OCI-LY7 (cell line): ENCODE data around the gene LRRC9. TPM values are rescaled to one million over a fixed set of nuclear protein-coding genes. Genes with fewer than 3 reads are reported as not detected.

Experiments used
- BruUV-seq: library from RNA; stranded (reverse); fragments of 400-500 nt; replicated peaks from 2 replicates; lab custom pipeline; 2021; lab: Mats Ljungman, UMichigan
- CTCF ChIA-PET: fragments of 300-600 bp; sonication (Branson Sonifier 250); formaldehyde crosslinking; loops from one replicate; lab custom pipeline; 2022; ENCODE audit warnings: antibody characterized with exemption; ENCODE audit not compliant: unreplicated experiment; lab: Charles Lee
- POLR2A ChIA-PET: fragments of 300-600 bp; sonication (Branson Sonifier 250); formaldehyde crosslinking; loops from one replicate; lab custom pipeline; 2022; ENCODE audit warnings: antibody characterized with exemption; lab: Charles Lee
- DNase-seq: peaks from one replicate; pipeline ENCODE4 v3.0.0-alpha.2; 2015; ENCODE audit warnings: low spot score
- H2AFZ ChIP-seq: fragments of 200-600 bp; sonication (generic), shearing (Covaris generic); 2 replicates; pipeline ENCODE4 v1.6.1; 2014; ENCODE audit warnings: mild to moderate bottlenecking, antibody characterized with exemption, low read length, moderate library complexity
- H3K27ac ChIP-seq: fragments of 200-600 bp; sonication (generic); 2 replicates; pipeline ENCODE4 v1.5.1; 2014; ENCODE audit warnings: mixed run types, low read depth, mild to moderate bottlenecking, moderate library complexity, low read length, inconsistent platforms; ENCODE audit not compliant: poor library complexity, severe bottlenecking
- H3K36me3 ChIP-seq: fragments of 200-600 bp; sonication (generic); 2 replicates; pipeline ENCODE4 v1.6.1; 2014; ENCODE audit warnings: mild to moderate bottlenecking, antibody characterized with exemption, low read length, moderate library complexity, mixed read lengths; ENCODE audit not compliant: insufficient read depth
- H3K4me1 ChIP-seq: fragments of 200-600 bp; sonication (generic); 2 replicates; pipeline ENCODE4 v1.5.1; 2014; ENCODE audit warnings: mild to moderate bottlenecking, low read length; ENCODE audit not compliant: insufficient read depth, poor library complexity, severe bottlenecking
- H3K4me2 ChIP-seq: fragments of 200-600 bp; sonication (generic); 2 replicates; pipeline ENCODE4 v1.6.1; 2014; ENCODE audit warnings: mild to moderate bottlenecking, low read length
- H3K4me3 ChIP-seq: fragments of 200-600 bp; sonication (generic); 2 replicates; pipeline ENCODE4 v1.5.1; 2014; ENCODE audit warnings: mild to moderate bottlenecking, low read depth, low read length; ENCODE audit not compliant: poor library complexity, severe bottlenecking
- H3K79me2 ChIP-seq: fragments of 200-600 bp; sonication (generic); 2 replicates; pipeline ENCODE4 v1.6.1; 2016; ENCODE audit warnings: low read depth, mild to moderate bottlenecking, low read length, moderate library complexity, mixed read lengths; ENCODE audit not compliant: insufficient read depth
- H3K9me2 ChIP-seq: fragments of 200-600 bp; sonication (generic); 2 replicates; pipeline ENCODE4 v1.6.1; 2016; ENCODE audit warnings: mild to moderate bottlenecking, low read length, mixed read lengths; ENCODE audit not compliant: insufficient read depth
- H3K9me3 ChIP-seq: fragments of 200-600 bp; sonication (generic); 2 replicates; pipeline ENCODE4 v1.6.1; 2014; ENCODE audit warnings: mild to moderate bottlenecking, mixed run types, low read length, mixed read lengths
- H4K20me1 ChIP-seq: fragments of 200-600 bp; sonication (generic); 2 replicates; pipeline ENCODE4 v1.6.1; 2014; ENCODE audit warnings: mild to moderate bottlenecking, antibody characterized with exemption, low read length, moderate library complexity, mixed read lengths; ENCODE audit not compliant: insufficient read depth
- EZH2phosphoT487 ChIP-seq: fragments of 200-600 bp; sonication (generic); IDR thresholded peaks from 2 replicates; pipeline ENCODE4 v1.6.1; 2018; ENCODE audit warnings: low read depth, borderline replicate concordance, mild to moderate bottlenecking, mixed run types, antibody characterized with exemption, low read length, moderate library complexity, mixed read lengths
- intact Hi-C: fragments of 100-400 bp; cut with micrococcal nuclease; formaldehyde crosslinking; loops from one replicate; pipeline ENCODE4 v1.10.0; 2022; ENCODE audit not compliant: unreplicated experiment
- total RNA-seq, 2 experiments: library from RNA; depleted of rRNA in 1 of 2; stranded (reverse); fragments of >200 nt in 1 of 2; shearing (Covaris generic) in 1 of 2; gene quantifications; 2 replicates each; pipeline ENCODE4 v1.2.3, GENCODE V29; 2014 to 2022
- TF ChIP-seq, protein P1 (sequence below): fragments of 200-600 bp; sonication (generic); conservative IDR thresholded peaks from 2 replicates; pipeline ENCODE4 v1.5.1; 2014; ENCODE audit warnings: mild to moderate bottlenecking, antibody characterized with exemption, low read length, moderate library complexity, mixed read lengths

LRRC9 gene
- total RNA-seq, 2 experiments from 2014 or later = 0.65 TPM; not detected in 1

DNA sequence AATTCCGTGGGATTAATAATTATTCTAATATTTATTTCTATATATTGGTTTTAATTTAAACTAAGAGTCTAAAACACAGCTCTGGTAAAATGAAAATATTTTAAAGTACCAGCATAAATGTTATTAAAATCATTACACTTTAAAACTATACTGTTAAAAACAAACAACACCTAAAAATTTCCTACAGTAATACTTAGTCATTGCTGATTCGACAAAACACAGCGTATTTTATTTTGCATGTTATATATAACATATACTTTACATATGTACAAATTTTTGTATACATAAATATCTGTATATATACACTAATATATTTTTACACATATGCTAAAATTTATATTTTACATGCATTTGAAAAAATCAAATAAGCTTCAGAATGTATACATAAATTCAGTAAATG lies 165.7 kb downstream of the LRRC9 start:
- intact Hi-C loops = no loop called here
- POLR2A ChIA-PET = no interaction called here
- CTCF ChIA-PET = no interaction called here

DNA sequence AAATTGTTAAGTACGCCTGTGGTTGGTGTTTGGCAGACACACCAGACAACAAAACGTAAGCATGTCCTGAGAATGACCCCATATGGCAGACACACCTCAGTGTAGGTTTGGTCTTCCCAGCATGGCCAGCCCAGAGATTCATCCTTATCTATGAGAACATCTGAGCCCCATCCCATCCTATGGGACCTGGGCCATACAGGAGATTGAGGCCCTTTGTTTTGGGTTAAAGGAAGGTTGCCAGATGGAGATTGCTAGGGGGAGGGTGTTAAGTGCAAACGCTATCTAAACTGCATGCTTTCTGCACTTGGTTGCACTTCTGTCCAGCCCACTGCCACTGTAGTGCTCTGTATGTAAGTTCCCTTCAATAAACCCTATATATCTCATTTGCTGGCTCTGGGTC lies 167.7 kb downstream of the LRRC9 start:
- ChIA-PET POLR2A (interaction anchor here (0.8 kb wide), 1 partner anchor 96 kb away, joined by 4 read pairs; no protein-coding TSS in a partner anchor), CTCF (no interaction called here)
- no TSS peak for BruUV-seq
- H3K36me3 ChIP-seq = no peaks in the 10 kb centered on the region
- H3K9me2 ChIP-seq = no peaks in the 10 kb centered on the region
- H3K27ac ChIP-seq = no peak overlapping the region
- TF ChIP-seq, protein P1, sequence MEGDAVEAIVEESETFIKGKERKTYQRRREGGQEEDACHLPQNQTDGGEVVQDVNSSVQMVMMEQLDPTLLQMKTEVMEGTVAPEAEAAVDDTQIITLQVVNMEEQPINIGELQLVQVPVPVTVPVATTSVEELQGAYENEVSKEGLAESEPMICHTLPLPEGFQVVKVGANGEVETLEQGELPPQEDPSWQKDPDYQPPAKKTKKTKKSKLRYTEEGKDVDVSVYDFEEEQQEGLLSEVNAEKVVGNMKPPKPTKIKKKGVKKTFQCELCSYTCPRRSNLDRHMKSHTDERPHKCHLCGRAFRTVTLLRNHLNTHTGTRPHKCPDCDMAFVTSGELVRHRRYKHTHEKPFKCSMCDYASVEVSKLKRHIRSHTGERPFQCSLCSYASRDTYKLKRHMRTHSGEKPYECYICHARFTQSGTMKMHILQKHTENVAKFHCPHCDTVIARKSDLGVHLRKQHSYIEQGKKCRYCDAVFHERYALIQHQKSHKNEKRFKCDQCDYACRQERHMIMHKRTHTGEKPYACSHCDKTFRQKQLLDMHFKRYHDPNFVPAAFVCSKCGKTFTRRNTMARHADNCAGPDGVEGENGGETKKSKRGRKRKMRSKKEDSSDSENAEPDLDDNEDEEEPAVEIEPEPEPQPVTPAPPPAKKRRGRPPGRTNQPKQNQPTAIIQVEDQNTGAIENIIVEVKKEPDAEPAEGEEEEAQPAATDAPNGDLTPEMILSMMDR = no peak
- TF ChIP-seq EZH2phosphoT487 = no peak
- DNase-seq = no peak
- peaks cover 7% of the 10 kb centered on the region for H3K4me1 ChIP-seq
- no peak overlapping the region for H3K4me3 ChIP-seq
- H2AFZ ChIP-seq = no peak overlapping the region
- intact Hi-C loops = no loop called here
- no peak overlapping the region for H3K4me2 ChIP-seq
- no peaks in the 10 kb centered on the region; the same call in 1 of the 2 replicates for H3K9me3 ChIP-seq
- peaks cover 5% of the 10 kb centered on the region for H3K79me2 ChIP-seq
- H4K20me1 ChIP-seq = no peaks in the 10 kb centered on the region; the same call in 1 of the 2 replicates

More for the DNA sequence above, 165.7 kb downstream of the LRRC9 start:
- Histone ChIP-seq H3K9me2 (no peaks in the 10 kb centered on the region), H3K27ac (no peak overlapping the region), H3K4me3 (no peak overlapping the region), H2AFZ (no peak overlapping the region), H3K36me3 (no peaks in the 10 kb centered on the region), H4K20me1 (no peaks in the 10 kb centered on the region), H3K4me1 (peaks cover 5% of the 10 kb centered on the region), H3K79me2 (no peaks in the 10 kb centered on the region), H3K9me3 (no peaks in the 10 kb centered on the region; the same call in 1 of the 2 replicates), H3K4me2 (no peak overlapping the region)
- no TSS peak for BruUV-seq
- TF ChIP-seq EZH2phosphoT487 = no peak
- TF ChIP-seq, protein P1 = no peak
- no peak for DNase-seq

DNA sequence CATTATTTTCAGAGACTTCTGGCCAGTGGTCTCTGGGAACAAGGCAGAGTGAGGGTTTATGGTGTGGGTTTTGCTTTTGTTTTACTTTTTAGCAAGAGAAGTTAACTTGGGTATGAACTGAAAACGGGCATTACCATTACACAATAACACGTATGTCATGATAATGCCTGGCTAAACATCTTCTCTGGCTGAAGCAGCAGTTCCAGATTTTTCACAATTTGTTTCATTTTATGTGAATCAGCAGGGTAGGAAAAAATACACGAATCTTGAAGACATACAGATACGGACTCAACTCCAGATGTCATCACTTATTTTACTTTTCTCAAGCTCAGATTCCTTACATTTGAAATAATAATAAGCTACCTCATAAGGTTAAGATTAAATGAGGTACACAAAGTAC lies 169.3 kb downstream of the LRRC9 start:
- ChIA-PET CTCF (no interaction called here), POLR2A (interaction anchor here (0.6 to 5.0 kb wide), 11 partner anchors 18 to 155 kb away, joined by 3 to 26 read pairs (median 3); partner anchors contain the start of gene DHRS7)
- peaks cover 15% of the 10 kb centered on the region; the same call in 1 of the 2 replicates for H4K20me1 ChIP-seq
- H3K9me2 ChIP-seq = no peaks in the 10 kb centered on the region
- no peaks in the 10 kb centered on the region; the same call in 1 of the 2 replicates for H3K9me3 ChIP-seq
- DNase-seq = no peak
- H2AFZ ChIP-seq = peak overlapping the region; percentile 13; the same call in 1 of the 2 replicates
- no peak overlapping the region for H3K27ac ChIP-seq
- H3K4me1 ChIP-seq = peaks cover 17% of the 10 kb centered on the region
- peaks cover 21% of the 10 kb centered on the region for H3K79me2 ChIP-seq
- H3K4me3 ChIP-seq = no peak overlapping the region
- no peaks in the 10 kb centered on the region for H3K36me3 ChIP-seq
- TF ChIP-seq, protein P1 = no peak
- no peak for TF ChIP-seq EZH2phosphoT487
- intact Hi-C loops = no loop called here
- no peak overlapping the region for H3K4me2 ChIP-seq
- BruUV-seq = no TSS peak
